ENCODE measurements around the gene ATP13A5.

GRCh38 chr3:193243571-193243970 is 135.0 kb downstream of the ATP13A5 start:
- TF ChIP-seq, protein P1, sequence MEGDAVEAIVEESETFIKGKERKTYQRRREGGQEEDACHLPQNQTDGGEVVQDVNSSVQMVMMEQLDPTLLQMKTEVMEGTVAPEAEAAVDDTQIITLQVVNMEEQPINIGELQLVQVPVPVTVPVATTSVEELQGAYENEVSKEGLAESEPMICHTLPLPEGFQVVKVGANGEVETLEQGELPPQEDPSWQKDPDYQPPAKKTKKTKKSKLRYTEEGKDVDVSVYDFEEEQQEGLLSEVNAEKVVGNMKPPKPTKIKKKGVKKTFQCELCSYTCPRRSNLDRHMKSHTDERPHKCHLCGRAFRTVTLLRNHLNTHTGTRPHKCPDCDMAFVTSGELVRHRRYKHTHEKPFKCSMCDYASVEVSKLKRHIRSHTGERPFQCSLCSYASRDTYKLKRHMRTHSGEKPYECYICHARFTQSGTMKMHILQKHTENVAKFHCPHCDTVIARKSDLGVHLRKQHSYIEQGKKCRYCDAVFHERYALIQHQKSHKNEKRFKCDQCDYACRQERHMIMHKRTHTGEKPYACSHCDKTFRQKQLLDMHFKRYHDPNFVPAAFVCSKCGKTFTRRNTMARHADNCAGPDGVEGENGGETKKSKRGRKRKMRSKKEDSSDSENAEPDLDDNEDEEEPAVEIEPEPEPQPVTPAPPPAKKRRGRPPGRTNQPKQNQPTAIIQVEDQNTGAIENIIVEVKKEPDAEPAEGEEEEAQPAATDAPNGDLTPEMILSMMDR (IDR thresholded peaks at IDR 0.05), result no peak
- no peak for TF ChIP-seq POLR2A (IDR thresholded peaks at IDR 0.05)
- TF ChIP-seq EP300 (IDR thresholded peaks at IDR 0.05), result no peak
